K562 (cell line): ENCODE measurements around the gene ZSCAN21. TPM values are rescaled to one million over a fixed set of nuclear protein-coding genes. Genes with fewer than 3 reads are reported as not detected.

Source experiments
- microRNA counts: library from miRNA; unstranded; fragments of <30 nt; microRNA quantifications from one replicate; lab custom pipeline; 2016
- microRNA-seq: library from miRNA; unstranded; fragments of <30 nt; microRNA quantifications from one replicate; pipeline ENCODE4, GENCODE V29; 2018; ENCODE audit warnings: borderline microRNAs expressed
- polyA plus RNA-seq, 8 experiments: library from polyadenylated mRNA; depleted of rRNA in 4 of 8; stranded (reverse) in 5 of 8; unstranded in 3 of 8; fragments of >200 nt; fragmentation: Nextera tagmentation in 2 of 8; fragmentation: Illumina TruSeq in 1 of 8; extraction: Ambion mirVana in 2 of 8; extraction: Trizol in 1 of 8; gene quantifications; 2 replicates each; pipeline versions ENCODE4 v1.2.1 to v1.2.3, GENCODE V29; 2011 to 2014; ENCODE audit warnings: inconsistent platforms in 1 of 8, missing spikeins in 1 of 8
- small RNA-seq: library from RNA; depleted of rRNA; stranded (forward); fragments of <200 nt; gene quantifications from one replicate; pipeline ENCODE3, GENCODE V24; 2014
- total RNA-seq, 7 experiments: library from RNA; depleted of rRNA in 6 of 7; stranded (reverse); fragments of >200 nt in 6 of 7; fragmentation: Illumina TruSeq in 2 of 7; extraction: Trizol in 2 of 7; gene quantifications; 2 replicates each; pipeline versions ENCODE4 v1.2.1 to v1.2.3, GENCODE V29; 2011 to 2021; ENCODE audit warnings: low replicate concordance in 1 of 7

The ZSCAN21 gene
- total and polyA plus RNA-seq, 9 of the 15 experiments (the other 6 are each of a cell fraction or from before 2014, with no cell fraction given), result 5.9 to 15.5 (median 13.2) TPM

MicroRNA genes within 50 kb of the gene (microRNA counts, 767-probe panel; counts per million panel counts)
- microRNA hsa-miR-106b-5p (lab: Ali Mortazavi, UCI) (6,385 counts per million, percentile 95 among the panel's probes with 10 or more counts), microRNA hsa-miR-25-3p (lab: Ali Mortazavi, UCI) (7,613 counts per million, percentile 97 among the panel's probes with 10 or more counts), microRNA hsa-miR-93-5p (lab: Ali Mortazavi, UCI) (7,204 counts per million, percentile 97 among the panel's probes with 10 or more counts)

Small RNA genes within 50 kb of the gene (microRNA-seq; reads per million reads assigned to microRNA genes)
- 4,072 reads per million, percentile 97 among the genes with 10 or more reads in this experiment for gene MIR106B
- 1,685 reads per million, percentile 94 among the genes with 10 or more reads in this experiment for gene MIR25
- gene MIR93, result 15,453 reads per million, percentile 99 among the genes with 10 or more reads in this experiment

Small RNA genes within 50 kb of the gene (small RNA-seq; reads per million reads assigned to genes)
- gene MIR106B, result 259 reads per million, percentile 99 among the genes with 10 or more reads in this experiment
- 4,257 reads per million, percentile 100 among the genes with 10 or more reads in this experiment for gene MIR25
- 1,105 reads per million, percentile 100 among the genes with 10 or more reads in this experiment for gene MIR93

Other genes starting within 250 kb of the ZSCAN21 start
Only the 7 nearest of the 19 such genes appear.
- gene ZKSCAN1, start 34.2 kb upstream of the ZSCAN21 start, total RNA-seq (2014; rRNA removed), result 15.5 and 19.4 TPM in 2 replicates
- 32.1 and 36.1 TPM in 2 replicates for gene ZKSCAN1, start 34.2 kb upstream of the ZSCAN21 start, total RNA-seq (2014; rRNA removed; fragmentation: Illumina TruSeq; extraction: Trizol)
- 22.5 and 23.2 TPM in 2 replicates for gene ZKSCAN1, start 34.2 kb upstream of the ZSCAN21 start, total RNA-seq (2015; rRNA removed; fragmentation: Illumina TruSeq; extraction: Trizol)
- gene ZKSCAN1, start 34.2 kb upstream of the ZSCAN21 start, total RNA-seq (2021), result 42.9 and 43.0 TPM in 2 replicates
- 28.3 and 34.6 TPM in 2 replicates for gene ZKSCAN1, start 34.2 kb upstream of the ZSCAN21 start, polyA plus RNA-seq (2011; rRNA removed)
- gene ZKSCAN1, start 34.2 kb upstream of the ZSCAN21 start, polyA plus RNA-seq (2014; fragmentation: Illumina TruSeq; extraction: Trizol), result 23.8 and 27.3 TPM in 2 replicates
- gene ZKSCAN1, start 34.2 kb upstream of the ZSCAN21 start, polyA plus RNA-seq (2014; fragmentation: Nextera tagmentation; extraction: Ambion mirVana), result 1 to 10 TPM; 5.3 to 6.8 TPM
- gene ZKSCAN1, start 34.2 kb upstream of the ZSCAN21 start, polyA plus RNA-seq (2014; rRNA removed), result 19.8 and 20.9 TPM in 2 replicates
- 33.6 and 35.6 TPM in 2 replicates for gene ZNF3, start 31.9 kb downstream of the ZSCAN21 start, total RNA-seq (2014; rRNA removed)
- 55.6 and 64.4 TPM in 2 replicates for gene ZNF3, start 31.9 kb downstream of the ZSCAN21 start, total RNA-seq (2014; rRNA removed; fragmentation: Illumina TruSeq; extraction: Trizol)
- 61.6 and 64.9 TPM in 2 replicates for gene ZNF3, start 31.9 kb downstream of the ZSCAN21 start, total RNA-seq (2015; rRNA removed; fragmentation: Illumina TruSeq; extraction: Trizol)
- gene ZNF3, start 31.9 kb downstream of the ZSCAN21 start, total RNA-seq (2021), result 46.7 and 48.5 TPM in 2 replicates
- 44.8 and 52.3 TPM in 2 replicates for gene ZNF3, start 31.9 kb downstream of the ZSCAN21 start, polyA plus RNA-seq (2011; rRNA removed)
- gene ZNF3, start 31.9 kb downstream of the ZSCAN21 start, polyA plus RNA-seq (2014; fragmentation: Illumina TruSeq; extraction: Trizol), result 58.4 and 58.7 TPM in 2 replicates
- gene ZNF3, start 31.9 kb downstream of the ZSCAN21 start, polyA plus RNA-seq (2014; fragmentation: Nextera tagmentation; extraction: Ambion mirVana), result 10 to 100 TPM; 30.0 to 51.5 TPM
- gene ZNF3, start 31.9 kb downstream of the ZSCAN21 start, polyA plus RNA-seq (2014; rRNA removed), result 39.6 and 45.8 TPM in 2 replicates
- gene COPS6, start 39.2 kb downstream of the ZSCAN21 start, total RNA-seq (2014; rRNA removed), result 102 and 119 TPM in 2 replicates
- 56.4 and 64.2 TPM in 2 replicates for gene COPS6, start 39.2 kb downstream of the ZSCAN21 start, total RNA-seq (2014; rRNA removed; fragmentation: Illumina TruSeq; extraction: Trizol)
- gene COPS6, start 39.2 kb downstream of the ZSCAN21 start, total RNA-seq (2015; rRNA removed; fragmentation: Illumina TruSeq; extraction: Trizol), result 60.1 and 63.0 TPM in 2 replicates
- 168 TPM in 2 replicates for gene COPS6, start 39.2 kb downstream of the ZSCAN21 start, total RNA-seq (2021)
- 142 and 202 TPM in 2 replicates for gene COPS6, start 39.2 kb downstream of the ZSCAN21 start, polyA plus RNA-seq (2011; rRNA removed)
- gene COPS6, start 39.2 kb downstream of the ZSCAN21 start, polyA plus RNA-seq (2014; fragmentation: Illumina TruSeq; extraction: Trizol), result 176 and 194 TPM in 2 replicates
- gene COPS6, start 39.2 kb downstream of the ZSCAN21 start, polyA plus RNA-seq (2014; fragmentation: Nextera tagmentation; extraction: Ambion mirVana), result 100 to 1,000 TPM; 160 to 331 TPM
- 212 and 232 TPM in 2 replicates for gene COPS6, start 39.2 kb downstream of the ZSCAN21 start, polyA plus RNA-seq (2014; rRNA removed)
- 560 and 610 TPM in 2 replicates for gene MCM7, start 51.6 kb downstream of the ZSCAN21 start, total RNA-seq (2014; rRNA removed)
- gene MCM7, start 51.6 kb downstream of the ZSCAN21 start, total RNA-seq (2014; rRNA removed; fragmentation: Illumina TruSeq; extraction: Trizol), result 303 and 336 TPM in 2 replicates
- 408 and 410 TPM in 2 replicates for gene MCM7, start 51.6 kb downstream of the ZSCAN21 start, total RNA-seq (2015; rRNA removed; fragmentation: Illumina TruSeq; extraction: Trizol)
- gene MCM7, start 51.6 kb downstream of the ZSCAN21 start, total RNA-seq (2021), result 588 and 616 TPM in 2 replicates
- 304 and 329 TPM in 2 replicates for gene MCM7, start 51.6 kb downstream of the ZSCAN21 start, polyA plus RNA-seq (2011; rRNA removed)
- gene MCM7, start 51.6 kb downstream of the ZSCAN21 start, polyA plus RNA-seq (2014; fragmentation: Illumina TruSeq; extraction: Trizol), result 437 and 491 TPM in 2 replicates
- gene MCM7, start 51.6 kb downstream of the ZSCAN21 start, polyA plus RNA-seq (2014; fragmentation: Nextera tagmentation; extraction: Ambion mirVana), result 100 to 1,000 TPM; 407 to 856 TPM
- gene MCM7, start 51.6 kb downstream of the ZSCAN21 start, polyA plus RNA-seq (2014; rRNA removed), result 488 and 513 TPM in 2 replicates
- 17.4 and 30.9 TPM in 2 replicates for gene AP4M1, start 51.9 kb downstream of the ZSCAN21 start, total RNA-seq (2014; rRNA removed)
- 11.0 and 12.2 TPM in 2 replicates for gene AP4M1, start 51.9 kb downstream of the ZSCAN21 start, total RNA-seq (2014; rRNA removed; fragmentation: Illumina TruSeq; extraction: Trizol)
- gene AP4M1, start 51.9 kb downstream of the ZSCAN21 start, total RNA-seq (2015; rRNA removed; fragmentation: Illumina TruSeq; extraction: Trizol), result 11.9 and 13.5 TPM in 2 replicates
- 21.8 and 25.2 TPM in 2 replicates for gene AP4M1, start 51.9 kb downstream of the ZSCAN21 start, total RNA-seq (2021)
- 12.7 and 14.1 TPM in 2 replicates for gene AP4M1, start 51.9 kb downstream of the ZSCAN21 start, polyA plus RNA-seq (2011; rRNA removed)
- gene AP4M1, start 51.9 kb downstream of the ZSCAN21 start, polyA plus RNA-seq (2014; fragmentation: Illumina TruSeq; extraction: Trizol), result 16.4 and 18.0 TPM in 2 replicates
- gene AP4M1, start 51.9 kb downstream of the ZSCAN21 start, polyA plus RNA-seq (2014; fragmentation: Nextera tagmentation; extraction: Ambion mirVana), result 1 to 10 TPM; 1.3 to 3.6 TPM
- gene AP4M1, start 51.9 kb downstream of the ZSCAN21 start, polyA plus RNA-seq (2014; rRNA removed), result 15.6 and 19.6 TPM in 2 replicates
- 21.3 and 36.4 TPM in 2 replicates for gene TAF6, start 69.6 kb downstream of the ZSCAN21 start, total RNA-seq (2014; rRNA removed)
- gene TAF6, start 69.6 kb downstream of the ZSCAN21 start, total RNA-seq (2014; rRNA removed; fragmentation: Illumina TruSeq; extraction: Trizol), result 16.1 and 22.2 TPM in 2 replicates
- 17.9 and 21.5 TPM in 2 replicates for gene TAF6, start 69.6 kb downstream of the ZSCAN21 start, total RNA-seq (2015; rRNA removed; fragmentation: Illumina TruSeq; extraction: Trizol)
- gene TAF6, start 69.6 kb downstream of the ZSCAN21 start, total RNA-seq (2021), result 74.2 and 78.7 TPM in 2 replicates
- 12.3 and 21.4 TPM in 2 replicates for gene TAF6, start 69.6 kb downstream of the ZSCAN21 start, polyA plus RNA-seq (2011; rRNA removed)
- 59.4 and 68.1 TPM in 2 replicates for gene TAF6, start 69.6 kb downstream of the ZSCAN21 start, polyA plus RNA-seq (2014; fragmentation: Illumina TruSeq; extraction: Trizol)
- under 1 TPM; 0.78 to 0.83 TPM for gene TAF6, start 69.6 kb downstream of the ZSCAN21 start, polyA plus RNA-seq (2014; fragmentation: Nextera tagmentation; extraction: Ambion mirVana)
- 33.1 and 43.1 TPM in 2 replicates for gene TAF6, start 69.6 kb downstream of the ZSCAN21 start, polyA plus RNA-seq (2014; rRNA removed)
- gene CNPY4, start 69.9 kb downstream of the ZSCAN21 start, total RNA-seq (2014; rRNA removed), result 5.9 and 7.6 TPM in 2 replicates
- 7.7 and 9.2 TPM in 2 replicates for gene CNPY4, start 69.9 kb downstream of the ZSCAN21 start, total RNA-seq (2014; rRNA removed; fragmentation: Illumina TruSeq; extraction: Trizol)
- 10.2 and 11.2 TPM in 2 replicates for gene CNPY4, start 69.9 kb downstream of the ZSCAN21 start, total RNA-seq (2015; rRNA removed; fragmentation: Illumina TruSeq; extraction: Trizol)
- gene CNPY4, start 69.9 kb downstream of the ZSCAN21 start, total RNA-seq (2021), result 5.1 and 5.5 TPM in 2 replicates
- gene CNPY4, start 69.9 kb downstream of the ZSCAN21 start, polyA plus RNA-seq (2011; rRNA removed), result 4.9 and 7.0 TPM in 2 replicates
- gene CNPY4, start 69.9 kb downstream of the ZSCAN21 start, polyA plus RNA-seq (2014; fragmentation: Illumina TruSeq; extraction: Trizol), result 6.4 and 8.6 TPM in 2 replicates
- 1 to 10 TPM; 1.9 to 6.3 TPM for gene CNPY4, start 69.9 kb downstream of the ZSCAN21 start, polyA plus RNA-seq (2014; fragmentation: Nextera tagmentation; extraction: Ambion mirVana)
- 6.3 and 7.0 TPM in 2 replicates for gene CNPY4, start 69.9 kb downstream of the ZSCAN21 start, polyA plus RNA-seq (2014; rRNA removed)